ENCODE data around the gene UBL5. TPM values are rescaled to one million over a fixed set of nuclear protein-coding genes. Genes with fewer than 3 reads are reported as not detected.

UBL5 gene
- 222 and 285 TPM in 2 replicates for total RNA-seq

GRCh38 chr19:9827289-9828238 is at the start of gene UBL5:
Gene UBL5 (plus strand): TSS chr19:9827918. CDS start chr19:9828338, 420 bp downstream.

GRCh38 chr19:9818734-9819595 is 8.8 kb upstream of the UBL5 start, which contains the start of gene FBXL12:
Gene FBXL12 (minus strand): TSS chr19:9819079. CDS start chr19:9818813, 266 bp downstream.

GRCh38 chr19:9834726-9835506 is 7.2 kb downstream of the UBL5 start, which contains the start of gene PIN1:
Gene PIN1 (plus strand): TSS chr19:9835318. CDS start chr19:9835345, 27 bp downstream.

Other genes starting within 250 kb of the UBL5 start
- gene ZNF121, start 243.4 kb upstream of the UBL5 start, total RNA-seq, result 24.0 and 33.1 TPM in 2 replicates
- 43.0 and 68.2 TPM in 2 replicates for gene ZNF561, start 206.7 kb upstream of the UBL5 start, total RNA-seq
- gene ZNF562, start 152.8 kb upstream of the UBL5 start, total RNA-seq, result 12.6 and 28.4 TPM in 2 replicates
- 17.0 and 18.5 TPM in 2 replicates for gene ZNF846, start 59.2 kb upstream of the UBL5 start, total RNA-seq
- gene FBXL12, start 8.8 kb upstream of the UBL5 start, total RNA-seq, result 13.1 and 13.6 TPM in 2 replicates
- 79.8 and 95.5 TPM in 2 replicates for gene PIN1, start 7.4 kb downstream of the UBL5 start, total RNA-seq
- 2.8 and 3.2 TPM in 2 replicates for gene OLFM2, start 108.6 kb downstream of the UBL5 start, total RNA-seq
- gene COL5A3, start 182.6 kb downstream of the UBL5 start, total RNA-seq, result 1.6 and 1.7 TPM in 2 replicates
- not detected in 2 replicates for gene RDH8, start 185.6 kb downstream of the UBL5 start, total RNA-seq